ENCODE measurements around the gene CRTC2. TPM values are rescaled to one million over a fixed set of nuclear protein-coding genes. Genes with fewer than 3 reads are reported as not detected.

The CRTC2 gene
- total RNA-seq, 2 donors from 2014 or later, result 35.5 to 40.9 TPM

- no peak for DNase-seq
- Histone ChIP-seq H3K9me3 (ENCODE audit: control insufficient read depth, low read length) (no peaks in the 10 kb centered on the region), H3K4me3 (ENCODE audit: low read length) (no peak overlapping the region), H3K27ac (ENCODE audit: low read depth, low read length) (no peak overlapping the region), H3K4me1 (ENCODE audit: control insufficient read depth, insufficient read depth, low read length) (no peaks in the 10 kb centered on the region), H3K9ac (ENCODE audit: extremely low read depth, low read length, poor library complexity, severe bottlenecking) (no peak overlapping the region), H3K36me3 (ENCODE audit: control insufficient read depth, insufficient read depth, low read length) (peaks cover 44% of the 10 kb centered on the region), H3K27me3 (ENCODE audit: control insufficient read depth, insufficient read depth, low read length, poor library complexity, severe bottlenecking) (no peaks in the 10 kb centered on the region)
- H3K36me3 Mint-ChIP-seq (ENCODE audit: low read depth), result peaks cover 64% of the 10 kb centered on the region
- H3K9me3 Mint-ChIP-seq, result no peaks in the 10 kb centered on the region
- H3K27me3 Mint-ChIP-seq (ENCODE audit: insufficient read depth), result no peaks in the 10 kb centered on the region
- H3K4me3 Mint-ChIP-seq, result no peak overlapping the region
- WGBS, 2 experiments (ENCODE audit: insufficient coverage in 1 of 2, insufficient read length in 1 of 2), result 88 to 95% methylated on average over 4 to 14 of the region's 14 CpGs
- no peaks in the 10 kb centered on the region for H3K4me1 Mint-ChIP-seq
- TF ChIP-seq, protein P1, sequence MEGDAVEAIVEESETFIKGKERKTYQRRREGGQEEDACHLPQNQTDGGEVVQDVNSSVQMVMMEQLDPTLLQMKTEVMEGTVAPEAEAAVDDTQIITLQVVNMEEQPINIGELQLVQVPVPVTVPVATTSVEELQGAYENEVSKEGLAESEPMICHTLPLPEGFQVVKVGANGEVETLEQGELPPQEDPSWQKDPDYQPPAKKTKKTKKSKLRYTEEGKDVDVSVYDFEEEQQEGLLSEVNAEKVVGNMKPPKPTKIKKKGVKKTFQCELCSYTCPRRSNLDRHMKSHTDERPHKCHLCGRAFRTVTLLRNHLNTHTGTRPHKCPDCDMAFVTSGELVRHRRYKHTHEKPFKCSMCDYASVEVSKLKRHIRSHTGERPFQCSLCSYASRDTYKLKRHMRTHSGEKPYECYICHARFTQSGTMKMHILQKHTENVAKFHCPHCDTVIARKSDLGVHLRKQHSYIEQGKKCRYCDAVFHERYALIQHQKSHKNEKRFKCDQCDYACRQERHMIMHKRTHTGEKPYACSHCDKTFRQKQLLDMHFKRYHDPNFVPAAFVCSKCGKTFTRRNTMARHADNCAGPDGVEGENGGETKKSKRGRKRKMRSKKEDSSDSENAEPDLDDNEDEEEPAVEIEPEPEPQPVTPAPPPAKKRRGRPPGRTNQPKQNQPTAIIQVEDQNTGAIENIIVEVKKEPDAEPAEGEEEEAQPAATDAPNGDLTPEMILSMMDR (conservative IDR thresholded peaks at IDR 0.05), result no peak
- H3K27ac Mint-ChIP-seq, result no peak overlapping the region
Measured at GRCh38 chr1:153933430-153933829, 25.0 kb downstream of the CRTC2 start.

DNA sequence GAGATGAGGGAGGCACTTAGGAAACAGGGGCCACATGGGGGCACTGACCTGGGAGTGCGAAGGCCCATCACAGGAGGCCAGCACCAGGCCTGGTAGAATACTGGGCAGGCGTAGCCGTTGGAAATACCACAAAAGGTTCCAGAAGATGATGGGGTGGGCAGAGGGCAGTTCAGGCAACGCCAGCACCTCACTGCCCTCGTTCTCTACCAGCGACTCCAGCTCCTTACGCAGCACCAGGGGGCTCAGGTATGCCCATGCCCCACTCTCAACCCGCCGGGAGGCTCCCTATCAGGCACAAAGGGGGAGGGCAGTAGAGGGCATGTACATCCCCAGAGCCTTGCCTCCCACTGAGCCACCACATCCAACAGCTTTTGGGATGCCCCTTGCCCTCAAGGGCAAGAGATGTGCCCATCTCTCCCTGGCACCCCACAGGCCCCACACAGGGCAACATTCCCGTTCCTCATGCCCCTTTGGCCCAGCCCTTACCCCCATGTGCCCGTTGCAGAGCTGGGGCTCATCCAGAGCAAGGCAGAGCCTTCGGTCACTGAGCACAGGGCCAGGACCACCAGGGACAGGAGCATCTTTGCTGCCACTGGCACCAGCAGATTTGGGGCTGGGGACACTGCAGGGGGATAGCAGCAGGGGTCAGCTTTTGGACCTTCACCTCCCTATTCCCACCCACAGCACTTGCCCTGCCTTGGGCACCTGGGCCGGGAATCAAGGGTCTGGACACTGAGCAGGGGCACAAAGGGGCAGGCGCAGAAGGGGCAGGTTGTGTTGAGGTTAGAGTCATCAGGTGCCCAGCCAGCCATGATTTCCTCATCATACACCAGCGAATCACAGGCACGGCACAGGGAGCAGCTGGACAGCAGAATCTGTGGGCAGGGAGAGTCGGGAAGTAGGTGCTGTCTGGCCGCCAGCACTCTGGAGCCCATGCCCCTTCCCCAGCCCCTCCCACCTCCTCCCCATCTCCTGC is 26.0 kb downstream of the CRTC2 start:
- TF ChIP-seq, protein P1 (conservative IDR thresholded peaks at IDR 0.05), result no peak
- Histone ChIP-seq H3K27me3 (ENCODE audit: control insufficient read depth, insufficient read depth, low read length, poor library complexity, severe bottlenecking) (no peaks in the 10 kb centered on the region), H3K27ac (ENCODE audit: low read depth, low read length) (no peak overlapping the region), H3K4me3 (ENCODE audit: low read length) (no peak overlapping the region), H3K36me3 (ENCODE audit: control insufficient read depth, insufficient read depth, low read length) (peaks cover 37% of the 10 kb centered on the region), H3K9ac (ENCODE audit: extremely low read depth, low read length, poor library complexity, severe bottlenecking) (no peak overlapping the region), H3K9me3 (ENCODE audit: control insufficient read depth, low read length) (no peaks in the 10 kb centered on the region), H3K4me1 (ENCODE audit: control insufficient read depth, insufficient read depth, low read length) (no peaks in the 10 kb centered on the region)
- no peak for DNase-seq
- H3K4me1 Mint-ChIP-seq, result no peaks in the 10 kb centered on the region
- H3K36me3 Mint-ChIP-seq (ENCODE audit: low read depth), result peaks cover 60% of the 10 kb centered on the region
- no peaks in the 10 kb centered on the region for H3K9me3 Mint-ChIP-seq
- no peak overlapping the region for H3K4me3 Mint-ChIP-seq
- peak overlapping the region; percentile 35 for H3K27ac Mint-ChIP-seq
- no peaks in the 10 kb centered on the region for H3K27me3 Mint-ChIP-seq (ENCODE audit: insufficient read depth)
- WGBS, 2 experiments (ENCODE audit: insufficient coverage in 1 of 2, insufficient read length in 1 of 2), result 93 to 99% methylated on average over 13 to 17 of the region's 18 CpGs

GRCh38 chr1:153929981-153930948 is 28.1 kb downstream of the CRTC2 start:
- peaks cover 25% of the 10 kb centered on the region for H3K36me3 ChIP-seq (ENCODE audit: control insufficient read depth, insufficient read depth, low read length)
- no peak overlapping the region for H3K27ac Mint-ChIP-seq

More at GRCh38 chr1:153929981-153930948, 28.1 kb downstream of the CRTC2 start:
- no peaks in the 10 kb centered on the region for H3K27me3 Mint-ChIP-seq (ENCODE audit: insufficient read depth)
- TF ChIP-seq, protein P1 (conservative IDR thresholded peaks at IDR 0.05), result peak; percentile 47
- Histone ChIP-seq H3K27ac (ENCODE audit: low read depth, low read length) (no peak overlapping the region), H3K27me3 (ENCODE audit: control insufficient read depth, insufficient read depth, low read length, poor library complexity, severe bottlenecking) (no peaks in the 10 kb centered on the region), H3K4me1 (ENCODE audit: control insufficient read depth, insufficient read depth, low read length) (no peaks in the 10 kb centered on the region), H3K4me3 (ENCODE audit: low read length) (no peak overlapping the region), H3K9me3 (ENCODE audit: control insufficient read depth, low read length) (no peaks in the 10 kb centered on the region), H3K9ac (ENCODE audit: extremely low read depth, low read length, poor library complexity, severe bottlenecking) (no peak overlapping the region)
- no peak for DNase-seq
- no peaks in the 10 kb centered on the region for H3K4me1 Mint-ChIP-seq
- 90 to 91% methylated on average over 7 to 14 of the region's 14 CpGs for WGBS, 2 experiments (ENCODE audit: insufficient coverage in 1 of 2, insufficient read length in 1 of 2)
- peaks cover 39% of the 10 kb centered on the region for H3K36me3 Mint-ChIP-seq (ENCODE audit: low read depth)
- no peaks in the 10 kb centered on the region for H3K9me3 Mint-ChIP-seq
- H3K4me3 Mint-ChIP-seq, result no peak overlapping the region

All from endodermal cell (in vitro differentiated cells).